Measurements from ENCODE around the gene TMX1.

TMX1 gene

GRCh38 chr14:51293912-51294389 lies 53.9 kb downstream of the TMX1 start:
- no peak for DNase-seq

GRCh38 chr14:51294951-51295525 lies 55.0 kb downstream of the TMX1 start:
- no peak for DNase-seq

GRCh38 chr14:51295646-51296263 lies 55.7 kb downstream of the TMX1 start:
- no peak for DNase-seq

- no peak for DNase-seq
These were observed 57.0 kb downstream of the TMX1 start for GRCh38 chr14:51297066-51297465.

- no peak for DNase-seq
These were observed 58.8 kb downstream of the TMX1 start for GRCh38 chr14:51298895-51299294.

- DNase-seq: no peak
These were observed 62.4 kb downstream of the TMX1 start for GRCh38 chr14:51302295-51303030.

- DNase-seq: no peak
These were observed 64.4 kb downstream of the TMX1 start for GRCh38 chr14:51304438-51304837.

GRCh38 chr14:51304941-51305340 lies 64.9 kb downstream of the TMX1 start:
- DNase-seq: no peak

GRCh38 chr14:51305751-51306150 lies 65.7 kb downstream of the TMX1 start:
- DNase-seq: no peak

Measured in SIG-M5 (cell line).